Bronchial epithelial cell (primary cell): ENCODE measurements around the gene SLAIN1. TPM values are rescaled to one million over a fixed set of nuclear protein-coding genes. Genes with fewer than 3 reads are reported as not detected.

Experiments
- DNase-seq: peaks from one replicate; pipeline ENCODE4 v3.0.0-alpha.2; 2010; ENCODE audit warnings: low read depth
- FAIRE-seq: peaks from 2 replicates; lab custom pipeline; 2011; peaks lifted over from hg19 to GRCh38; lab: Jason Lieb, UNC
- H3K27me3 ChIP-seq: 2 replicates; pipeline ENCODE4 v1.5.1; 2011; ENCODE audit warnings: low read length; ENCODE audit not compliant: control insufficient read depth, insufficient read depth
- H3K36me3 ChIP-seq: 2 replicates; pipeline ENCODE4 v1.5.1; 2011; ENCODE audit warnings: low read length; ENCODE audit not compliant: control insufficient read depth, insufficient read depth
- H3K4me3 ChIP-seq: 2 replicates; pipeline ENCODE4 v1.5.1; 2011; ENCODE audit warnings: mild to moderate bottlenecking, low read depth, low read length, control low read depth
- total RNA-seq: library from RNA; depleted of rRNA; stranded (reverse); fragments of >200 nt; gene quantifications from 2 replicates; pipeline ENCODE4 v1.2.1, GENCODE V29; 2014
- TF ChIP-seq, protein P1 (sequence below): IDR thresholded peaks from 2 replicates; pipeline ENCODE4 v1.5.1; 2011; ENCODE audit warnings: mild to moderate bottlenecking, moderate library complexity, low read length, control low read depth, inconsistent platforms; ENCODE audit not compliant: insufficient read depth, severe bottlenecking

The SLAIN1 gene
- total RNA-seq, 1 donor from 2014 or later, result under 0.01 TPM

DNA sequence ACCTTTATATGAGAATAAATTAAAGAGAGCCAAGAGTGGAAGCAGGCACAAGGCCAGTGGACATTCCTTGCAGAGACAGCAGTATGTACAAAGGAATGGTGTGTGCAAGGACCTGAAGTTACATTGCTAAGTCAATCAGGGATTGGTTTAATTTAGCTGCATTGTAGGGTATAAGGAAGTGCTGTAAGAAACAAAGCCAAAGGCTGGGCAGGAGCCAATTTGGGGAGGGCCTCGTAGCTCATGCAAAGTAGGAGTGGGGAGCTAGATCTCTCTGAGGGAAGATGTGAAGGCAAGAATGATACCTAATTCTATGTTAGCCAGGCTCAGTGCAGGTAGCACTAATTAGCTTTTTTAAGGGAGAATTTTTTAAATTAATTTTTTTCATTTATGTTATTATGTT is 76.7 kb downstream of the SLAIN1 start:
- TF ChIP-seq, protein P1, sequence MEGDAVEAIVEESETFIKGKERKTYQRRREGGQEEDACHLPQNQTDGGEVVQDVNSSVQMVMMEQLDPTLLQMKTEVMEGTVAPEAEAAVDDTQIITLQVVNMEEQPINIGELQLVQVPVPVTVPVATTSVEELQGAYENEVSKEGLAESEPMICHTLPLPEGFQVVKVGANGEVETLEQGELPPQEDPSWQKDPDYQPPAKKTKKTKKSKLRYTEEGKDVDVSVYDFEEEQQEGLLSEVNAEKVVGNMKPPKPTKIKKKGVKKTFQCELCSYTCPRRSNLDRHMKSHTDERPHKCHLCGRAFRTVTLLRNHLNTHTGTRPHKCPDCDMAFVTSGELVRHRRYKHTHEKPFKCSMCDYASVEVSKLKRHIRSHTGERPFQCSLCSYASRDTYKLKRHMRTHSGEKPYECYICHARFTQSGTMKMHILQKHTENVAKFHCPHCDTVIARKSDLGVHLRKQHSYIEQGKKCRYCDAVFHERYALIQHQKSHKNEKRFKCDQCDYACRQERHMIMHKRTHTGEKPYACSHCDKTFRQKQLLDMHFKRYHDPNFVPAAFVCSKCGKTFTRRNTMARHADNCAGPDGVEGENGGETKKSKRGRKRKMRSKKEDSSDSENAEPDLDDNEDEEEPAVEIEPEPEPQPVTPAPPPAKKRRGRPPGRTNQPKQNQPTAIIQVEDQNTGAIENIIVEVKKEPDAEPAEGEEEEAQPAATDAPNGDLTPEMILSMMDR, result no peak
- H3K36me3 ChIP-seq, result no peaks in the 10 kb centered on the region
- DNase-seq (no peak), FAIRE-seq (no peak)
- H3K4me3 ChIP-seq, result no peak overlapping the region
- no peaks in the 10 kb centered on the region for H3K27me3 ChIP-seq

DNA sequence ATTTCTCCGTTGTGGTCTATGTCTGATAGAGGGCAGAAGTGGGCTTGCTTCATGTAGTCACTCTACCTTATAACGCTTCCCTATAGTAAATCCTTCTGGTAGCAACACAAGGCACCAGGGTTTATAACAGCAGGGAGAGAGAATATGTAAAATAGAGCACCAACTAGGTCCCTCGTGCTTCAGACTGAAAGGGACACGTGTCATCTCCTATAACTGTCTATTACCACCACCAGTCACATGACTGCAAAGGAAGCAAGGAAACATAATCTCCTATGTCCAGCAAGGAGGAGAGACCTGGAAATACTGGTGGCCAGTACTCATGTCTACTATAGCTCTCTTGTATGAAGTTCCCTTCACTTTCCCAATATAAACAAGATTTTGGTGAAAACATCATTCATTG is 79.2 kb downstream of the SLAIN1 start:
- TF ChIP-seq, protein P1, result no peak
- H3K27me3 ChIP-seq, result no peaks in the 10 kb centered on the region
- no peaks in the 10 kb centered on the region for H3K36me3 ChIP-seq
- no peak for DNase-seq
- no peak overlapping the region for H3K4me3 ChIP-seq
- FAIRE-seq, result no peak

GRCh38 chr13:77779552-77780272 is 82.2 kb downstream of the SLAIN1 start:
- Histone ChIP-seq H3K27me3 (no peaks in the 10 kb centered on the region), H3K36me3 (no peaks in the 10 kb centered on the region), H3K4me3 (no peak overlapping the region)
- DNase-seq, result peak; percentile 76
- TF ChIP-seq, protein P1, result peak; percentile 32
- FAIRE-seq, result no peak

- DNase-seq, result no peak
- H3K4me3 ChIP-seq, result no peak overlapping the region
- no peak for FAIRE-seq
- TF ChIP-seq, protein P1, result no peak
- no peaks in the 10 kb centered on the region for H3K36me3 ChIP-seq
- no peaks in the 10 kb centered on the region for H3K27me3 ChIP-seq
Measured at GRCh38 chr13:77781808-77782207, 84.3 kb downstream of the SLAIN1 start.

DNA sequence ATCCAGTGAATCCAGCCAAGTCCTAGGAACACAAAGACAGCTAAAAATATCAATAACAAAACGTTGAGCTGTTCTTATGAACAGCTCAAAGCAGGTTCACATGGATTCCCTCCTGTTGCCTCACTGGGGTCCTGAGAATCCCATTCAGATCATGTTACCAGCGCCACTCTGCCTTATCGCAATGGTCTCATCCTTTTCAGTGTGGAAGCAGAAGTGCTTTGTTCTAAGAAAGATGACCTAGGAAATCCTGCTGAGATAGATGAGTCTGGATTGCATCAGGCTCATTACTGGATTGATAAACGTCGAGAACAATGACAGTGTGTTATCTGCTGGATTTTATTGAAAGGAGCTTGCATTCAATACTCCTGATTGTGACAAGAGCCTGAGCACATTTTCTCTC is 87.0 kb downstream of the SLAIN1 start:
- DNase-seq (no peak), FAIRE-seq (no peak)
- no peaks in the 10 kb centered on the region for H3K27me3 ChIP-seq
- H3K4me3 ChIP-seq, result no peak overlapping the region
- TF ChIP-seq, protein P1, result no peak
- H3K36me3 ChIP-seq, result no peaks in the 10 kb centered on the region
